Caco-2 (cell line): ENCODE results near the gene CSH1. TPM values are rescaled to one million over a fixed set of nuclear protein-coding genes. Genes with fewer than 3 reads are reported as not detected.

ENCODE experiments used
- BruUV-seq: library from RNA; stranded (reverse); fragments of 400-500 nt; replicated peaks from 2 replicates; lab custom pipeline; 2021; lab: Mats Ljungman, UMichigan
- CTCF ChIA-PET: fragments of 300-600 bp; sonication (Branson Sonifier 250); formaldehyde crosslinking; loops from one replicate; lab custom pipeline; 2022; ENCODE audit warnings: antibody characterized with exemption; lab: Charles Lee
- POLR2A ChIA-PET: fragments of 300-600 bp; sonication (Branson Sonifier 250); formaldehyde crosslinking; loops from one replicate; lab custom pipeline; 2022; ENCODE audit warnings: antibody characterized with exemption; lab: Charles Lee
- DNase-seq, 2 experiments: peaks; one replicate each; pipeline versions ENCODE4 v3.0.0 to v3.0.0-alpha.2; 2020 to 2022
- H3K27me3 ChIP-seq: replicated peaks from 2 replicates; pipeline ENCODE4 v1.6.0; 2011; ENCODE audit warnings: low read length; ENCODE audit not compliant: control insufficient read depth, insufficient read depth
- H3K36me3 ChIP-seq: 2 replicates; pipeline ENCODE4 v1.5.1; 2011; ENCODE audit warnings: low read length; ENCODE audit not compliant: control insufficient read depth, insufficient read depth
- H3K4me1 ChIP-seq: fragments of 250-450 bp; sonication (Bioruptor Pico); 2 replicates; pipeline ENCODE4 v1.5.1; 2020; ENCODE audit warnings: mild to moderate bottlenecking
- H3K4me3 ChIP-seq: 2 replicates; pipeline ENCODE4 v1.5.1; 2011; ENCODE audit warnings: low read depth, mild to moderate bottlenecking, control low read depth, low read length
- H3K9me3 ChIP-seq: fragments of 250-450 bp; sonication (Bioruptor Pico); 2 replicates; pipeline ENCODE4 v1.5.1; 2020; ENCODE audit warnings: mild to moderate bottlenecking, moderate library complexity
- H3K27ac Mint-ChIP-seq: one replicate; pipeline ENCODE4 v1.8.0; 2022; ENCODE audit warnings: mixed read lengths; ENCODE audit not compliant: unreplicated experiment
- H3K27me3 Mint-ChIP-seq: one replicate; pipeline ENCODE4 v1.8.0; 2022; ENCODE audit warnings: mixed read lengths; ENCODE audit not compliant: insufficient read depth, unreplicated experiment
- H3K36me3 Mint-ChIP-seq: one replicate; pipeline ENCODE4 v1.8.0; 2022; ENCODE audit warnings: mild to moderate bottlenecking, mixed read lengths; ENCODE audit not compliant: insufficient read depth, unreplicated experiment
- H3K4me1 Mint-ChIP-seq: one replicate; pipeline ENCODE4 v1.8.0; 2022; ENCODE audit warnings: low read depth, mixed read lengths; ENCODE audit not compliant: unreplicated experiment
- H3K4me3 Mint-ChIP-seq: one replicate; pipeline ENCODE4 v1.8.0; 2022; ENCODE audit warnings: mild to moderate bottlenecking, moderate library complexity, mixed read lengths; ENCODE audit not compliant: unreplicated experiment
- H3K9me3 Mint-ChIP-seq: one replicate; pipeline ENCODE4 v1.8.0; 2022; ENCODE audit warnings: mixed read lengths; ENCODE audit not compliant: unreplicated experiment
- CTCF ChIP-seq, 2 experiments: fragments of 200-600 bp in 1 of 2; IDR thresholded peaks; 1 replicate in 1 of 2; 2 replicates in 1 of 2; pipeline versions ENCODE4 v1.5.1 to v1.8.0; 2011 to 2022; ENCODE audit warnings: antibody characterized with exemption in 1 of 2, control low read depth in 1 of 2, inconsistent platforms in 1 of 2, low read depth in 1 of 2, low read length in 1 of 2, mild to moderate bottlenecking in 1 of 2, moderate library complexity in 1 of 2; ENCODE audit not compliant: insufficient read depth in 1 of 2, severe bottlenecking in 1 of 2, unreplicated experiment in 1 of 2
- intact Hi-C: fragments of 100-400 bp; cut with micrococcal nuclease; formaldehyde crosslinking; loops from one replicate; pipeline ENCODE4 v1.10.0; 2022; ENCODE audit not compliant: unreplicated experiment
- total RNA-seq: library from RNA; stranded (reverse); gene quantifications from 2 replicates; pipeline ENCODE4 v1.2.3, GENCODE V29; 2022

Gene CSH1
- total RNA-seq, 1 experiment from 2014 or later = not detected

GRCh38 chr17:63914471-63914870 is 18.1 kb upstream of the CSH1 start:
- Histone ChIP-seq H3K27me3 (no peaks in the 10 kb centered on the region), H3K9me3 (no peaks in the 10 kb centered on the region), H3K4me1 (no peaks in the 10 kb centered on the region), H3K36me3 (no peaks in the 10 kb centered on the region), H3K4me3 (no peak overlapping the region)
- no peak for TF ChIP-seq CTCF (IDR thresholded peaks at IDR 0.05; ENCODE audit: insufficient read depth in 1 of 2, low read depth in 1 of 2, low read length in 1 of 2, severe bottlenecking in 1 of 2, unreplicated experiment in 1 of 2)
- H3K4me3 Mint-ChIP-seq = no peak overlapping the region
- BruUV-seq = no TSS peak
- DNase-seq = no peak
- H3K27ac Mint-ChIP-seq = no peak overlapping the region
- H3K36me3 Mint-ChIP-seq = no peaks in the 10 kb centered on the region
- peaks cover 27% of the 10 kb centered on the region for H3K27me3 Mint-ChIP-seq
- CTCF ChIA-PET = interaction anchor here (0.6 kb wide), 1 partner anchor 163 kb away, joined by 3 read pairs; no protein-coding TSS in a partner anchor
- POLR2A ChIA-PET = no interaction called here
- no peaks in the 10 kb centered on the region for H3K4me1 Mint-ChIP-seq
- no peaks in the 10 kb centered on the region for H3K9me3 Mint-ChIP-seq
- intact Hi-C loops = no loop called here

GRCh38 chr17:63911657-63912100 is 15.3 kb upstream of the CSH1 start:
- ChIA-PET CTCF (interaction anchor here (0.6 to 2.5 kb wide), 12 partner anchors 19 to 222 kb away, joined by 3 to 16 read pairs (median 4); no protein-coding TSS in a partner anchor), POLR2A (no interaction called here)
- Mint-ChIP-seq H3K27ac (no peak overlapping the region), H3K36me3 (no peaks in the 10 kb centered on the region), H3K27me3 (peaks cover 31% of the 10 kb centered on the region), H3K4me3 (no peak overlapping the region), H3K9me3 (no peaks in the 10 kb centered on the region), H3K4me1 (no peaks in the 10 kb centered on the region)
- intact Hi-C loops = no loop called here
- H3K4me1 ChIP-seq = no peaks in the 10 kb centered on the region
- no peaks in the 10 kb centered on the region for H3K36me3 ChIP-seq
- DNase-seq = peak in 1 of 2 experiments; percentile 66
- TF ChIP-seq CTCF (IDR thresholded peaks at IDR 0.05; ENCODE audit: insufficient read depth in 1 of 2, low read depth in 1 of 2, low read length in 1 of 2, severe bottlenecking in 1 of 2, unreplicated experiment in 1 of 2) = peak; percentile 80 to 87
- no peak overlapping the region for H3K4me3 ChIP-seq
- no peaks in the 10 kb centered on the region; the same call in 1 of the 2 replicates for H3K27me3 ChIP-seq
- no TSS peak for BruUV-seq
- H3K9me3 ChIP-seq = no peaks in the 10 kb centered on the region

GRCh38 chr17:63911041-63911635 is 14.8 kb upstream of the CSH1 start, which contains the start of gene CSHL1:
CSHL1 (minus strand) TSS chr17:63911258; CDS start chr17:63911196, 62 bp downstream.
- Histone ChIP-seq H3K4me1 (no peaks in the 10 kb centered on the region), H3K27me3 (no peaks in the 10 kb centered on the region; the same call in 1 of the 2 replicates), H3K4me3 (no peak within 1 kb of the TSS), H3K36me3 (no peaks in the 10 kb centered on the region), H3K9me3 (no peaks in the 10 kb centered on the region)
- no peak for DNase-seq
- POLR2A ChIA-PET = no interaction called here
- intact Hi-C loops = no loop called here
- H3K36me3 Mint-ChIP-seq = no peaks in the 10 kb centered on the region
- H3K27ac Mint-ChIP-seq = no peak within 1 kb of the TSS
- no peak within 1 kb of the TSS for H3K4me3 Mint-ChIP-seq
- H3K9me3 Mint-ChIP-seq = no peaks in the 10 kb centered on the region
- CTCF ChIA-PET = interaction anchor here (0.6 to 2.5 kb wide), 10 partner anchors 22 to 222 kb away, joined by 3 to 16 read pairs (median 4); no protein-coding TSS in a partner anchor
- H3K27me3 Mint-ChIP-seq = peaks cover 26% of the 10 kb centered on the region
- TF ChIP-seq CTCF (IDR thresholded peaks at IDR 0.05; ENCODE audit: insufficient read depth in 1 of 2, low read depth in 1 of 2, low read length in 1 of 2, severe bottlenecking in 1 of 2, unreplicated experiment in 1 of 2) = no peak
- H3K4me1 Mint-ChIP-seq = no peaks in the 10 kb centered on the region
- BruUV-seq = no TSS peak
